Caco-2 (cell line): ENCODE measurements around the gene FBXO47. TPM values are rescaled to one million over a fixed set of nuclear protein-coding genes. Genes with fewer than 3 reads are reported as not detected.

Experiments
- BruUV-seq: library from RNA; stranded (reverse); fragments of 400-500 nt; replicated peaks from 2 replicates; lab custom pipeline; 2021; lab: Mats Ljungman, UMichigan
- CTCF ChIA-PET: fragments of 300-600 bp; sonication (Branson Sonifier 250); formaldehyde crosslinking; loops from one replicate; lab custom pipeline; 2022; ENCODE audit warnings: antibody characterized with exemption; lab: Charles Lee
- POLR2A ChIA-PET: fragments of 300-600 bp; sonication (Branson Sonifier 250); formaldehyde crosslinking; loops from one replicate; lab custom pipeline; 2022; ENCODE audit warnings: antibody characterized with exemption; lab: Charles Lee
- DNase-seq, 2 experiments: peaks; one replicate each; pipeline versions ENCODE4 v3.0.0 to v3.0.0-alpha.2; 2020 to 2022
- H3K27me3 ChIP-seq: replicated peaks from 2 replicates; pipeline ENCODE4 v1.6.0; 2011; ENCODE audit warnings: low read length; ENCODE audit not compliant: control insufficient read depth, insufficient read depth
- H3K36me3 ChIP-seq: 2 replicates; pipeline ENCODE4 v1.5.1; 2011; ENCODE audit warnings: low read length; ENCODE audit not compliant: control insufficient read depth, insufficient read depth
- H3K4me1 ChIP-seq: fragments of 250-450 bp; sonication (Bioruptor Pico); 2 replicates; pipeline ENCODE4 v1.5.1; 2020; ENCODE audit warnings: mild to moderate bottlenecking
- H3K4me3 ChIP-seq: 2 replicates; pipeline ENCODE4 v1.5.1; 2011; ENCODE audit warnings: low read depth, mild to moderate bottlenecking, control low read depth, low read length
- H3K9me3 ChIP-seq: fragments of 250-450 bp; sonication (Bioruptor Pico); 2 replicates; pipeline ENCODE4 v1.5.1; 2020; ENCODE audit warnings: mild to moderate bottlenecking, moderate library complexity
- H3K27ac Mint-ChIP-seq: one replicate; pipeline ENCODE4 v1.8.0; 2022; ENCODE audit warnings: mixed read lengths; ENCODE audit not compliant: unreplicated experiment
- H3K27me3 Mint-ChIP-seq: one replicate; pipeline ENCODE4 v1.8.0; 2022; ENCODE audit warnings: mixed read lengths; ENCODE audit not compliant: insufficient read depth, unreplicated experiment
- H3K36me3 Mint-ChIP-seq: one replicate; pipeline ENCODE4 v1.8.0; 2022; ENCODE audit warnings: mild to moderate bottlenecking, mixed read lengths; ENCODE audit not compliant: insufficient read depth, unreplicated experiment
- H3K4me1 Mint-ChIP-seq: one replicate; pipeline ENCODE4 v1.8.0; 2022; ENCODE audit warnings: low read depth, mixed read lengths; ENCODE audit not compliant: unreplicated experiment
- H3K4me3 Mint-ChIP-seq: one replicate; pipeline ENCODE4 v1.8.0; 2022; ENCODE audit warnings: mild to moderate bottlenecking, moderate library complexity, mixed read lengths; ENCODE audit not compliant: unreplicated experiment
- H3K9me3 Mint-ChIP-seq: one replicate; pipeline ENCODE4 v1.8.0; 2022; ENCODE audit warnings: mixed read lengths; ENCODE audit not compliant: unreplicated experiment
- intact Hi-C: fragments of 100-400 bp; cut with micrococcal nuclease; formaldehyde crosslinking; loops from one replicate; pipeline ENCODE4 v1.10.0; 2022; ENCODE audit not compliant: unreplicated experiment
- total RNA-seq: library from RNA; stranded (reverse); gene quantifications from 2 replicates; pipeline ENCODE4 v1.2.3, GENCODE V29; 2022
- TF ChIP-seq, protein P1 (sequence below), 2 experiments: fragments of 200-600 bp in 1 of 2; IDR thresholded peaks; 1 replicate in 1 of 2; 2 replicates in 1 of 2; pipeline versions ENCODE4 v1.5.1 to v1.8.0; 2011 to 2022; ENCODE audit warnings: antibody characterized with exemption in 1 of 2, control low read depth in 1 of 2, inconsistent platforms in 1 of 2, low read depth in 1 of 2, low read length in 1 of 2, mild to moderate bottlenecking in 1 of 2, moderate library complexity in 1 of 2; ENCODE audit not compliant: insufficient read depth in 1 of 2, severe bottlenecking in 1 of 2, unreplicated experiment in 1 of 2

The FBXO47 gene
- total RNA-seq, 1 experiment from 2014 or later = not detected

DNA sequence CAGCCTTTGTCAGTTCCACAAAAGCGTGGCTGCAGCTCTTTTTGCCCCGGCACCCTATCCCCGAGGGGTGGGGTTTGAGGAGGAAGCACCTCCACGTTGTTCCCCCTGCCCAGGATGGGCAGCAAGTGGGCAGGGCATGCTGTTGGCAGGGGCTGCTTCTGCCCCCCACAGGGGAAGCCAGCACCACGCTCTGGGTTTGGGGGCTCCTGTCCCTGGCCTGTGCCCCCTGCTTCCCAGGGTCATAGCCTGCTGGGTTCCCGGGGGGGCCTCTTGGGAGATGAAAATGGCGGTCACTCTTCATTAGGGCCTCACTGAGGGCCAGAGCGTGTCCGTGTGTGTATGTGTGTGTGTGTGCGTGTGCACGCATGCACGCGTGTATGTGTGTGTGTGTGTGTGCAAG lies 74.6 kb downstream of the FBXO47 start:
- intact Hi-C loops = no loop called here
- H3K36me3 ChIP-seq = peaks cover 3% of the 10 kb centered on the region
- Mint-ChIP-seq H3K4me3 (no peak overlapping the region), H3K27me3 (no peaks in the 10 kb centered on the region), H3K27ac (no peak overlapping the region), H3K36me3 (peaks cover 77% of the 10 kb centered on the region), H3K9me3 (no peaks in the 10 kb centered on the region), H3K4me1 (no peaks in the 10 kb centered on the region)
- no peaks in the 10 kb centered on the region for H3K27me3 ChIP-seq
- no TSS peak for BruUV-seq
- DNase-seq = no peak
- TF ChIP-seq, protein P1, sequence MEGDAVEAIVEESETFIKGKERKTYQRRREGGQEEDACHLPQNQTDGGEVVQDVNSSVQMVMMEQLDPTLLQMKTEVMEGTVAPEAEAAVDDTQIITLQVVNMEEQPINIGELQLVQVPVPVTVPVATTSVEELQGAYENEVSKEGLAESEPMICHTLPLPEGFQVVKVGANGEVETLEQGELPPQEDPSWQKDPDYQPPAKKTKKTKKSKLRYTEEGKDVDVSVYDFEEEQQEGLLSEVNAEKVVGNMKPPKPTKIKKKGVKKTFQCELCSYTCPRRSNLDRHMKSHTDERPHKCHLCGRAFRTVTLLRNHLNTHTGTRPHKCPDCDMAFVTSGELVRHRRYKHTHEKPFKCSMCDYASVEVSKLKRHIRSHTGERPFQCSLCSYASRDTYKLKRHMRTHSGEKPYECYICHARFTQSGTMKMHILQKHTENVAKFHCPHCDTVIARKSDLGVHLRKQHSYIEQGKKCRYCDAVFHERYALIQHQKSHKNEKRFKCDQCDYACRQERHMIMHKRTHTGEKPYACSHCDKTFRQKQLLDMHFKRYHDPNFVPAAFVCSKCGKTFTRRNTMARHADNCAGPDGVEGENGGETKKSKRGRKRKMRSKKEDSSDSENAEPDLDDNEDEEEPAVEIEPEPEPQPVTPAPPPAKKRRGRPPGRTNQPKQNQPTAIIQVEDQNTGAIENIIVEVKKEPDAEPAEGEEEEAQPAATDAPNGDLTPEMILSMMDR (IDR thresholded peaks at IDR 0.05; ENCODE audit: insufficient read depth in 1 of 2, low read depth in 1 of 2, low read length in 1 of 2, severe bottlenecking in 1 of 2, unreplicated experiment in 1 of 2) = no peak
- peaks cover 2% of the 10 kb centered on the region for H3K4me1 ChIP-seq
- no peak overlapping the region for H3K4me3 ChIP-seq
- POLR2A ChIA-PET = no interaction called here
- CTCF ChIA-PET = no interaction called here
- no peaks in the 10 kb centered on the region for H3K9me3 ChIP-seq

- H3K36me3 ChIP-seq = peaks cover 3% of the 10 kb centered on the region
- Mint-ChIP-seq H3K27me3 (no peaks in the 10 kb centered on the region), H3K9me3 (no peaks in the 10 kb centered on the region), H3K36me3 (peaks cover 82% of the 10 kb centered on the region), H3K4me1 (no peaks in the 10 kb centered on the region), H3K4me3 (no peak overlapping the region), H3K27ac (no peak overlapping the region)
- ChIA-PET POLR2A (no interaction called here), CTCF (no interaction called here)
- no peaks in the 10 kb centered on the region for H3K27me3 ChIP-seq
- intact Hi-C loops = no loop called here
- no peak for DNase-seq
- no peaks in the 10 kb centered on the region for H3K4me1 ChIP-seq
- BruUV-seq = no TSS peak
- no peak overlapping the region for H3K4me3 ChIP-seq
- no peaks in the 10 kb centered on the region for H3K9me3 ChIP-seq
- TF ChIP-seq, protein P1 (IDR thresholded peaks at IDR 0.05; ENCODE audit: insufficient read depth in 1 of 2, low read depth in 1 of 2, low read length in 1 of 2, severe bottlenecking in 1 of 2, unreplicated experiment in 1 of 2) = no peak
These were observed 75.1 kb downstream of the FBXO47 start for GRCh38 chr17:38892083-38892482.

DNA sequence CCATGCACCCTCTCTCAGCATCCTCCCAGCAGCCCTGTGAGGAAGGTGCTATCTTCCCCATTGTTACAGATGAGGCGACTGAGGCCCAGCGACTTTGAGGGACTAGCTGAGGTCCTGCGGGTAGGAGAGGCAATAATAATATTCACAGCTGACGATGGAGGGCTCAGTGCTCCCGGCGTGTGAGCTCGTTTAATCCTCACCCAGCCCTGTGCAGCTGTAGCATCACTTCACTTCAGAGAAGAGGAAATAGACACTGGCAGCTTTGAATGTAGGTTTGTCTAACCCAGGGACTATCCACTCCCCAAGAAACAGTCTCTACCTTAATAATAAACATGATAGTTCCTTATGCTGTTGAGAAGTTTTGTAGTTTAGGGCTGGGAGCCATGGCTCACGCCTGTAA lies 75.8 kb downstream of the FBXO47 start:
- no peak overlapping the region for H3K4me3 Mint-ChIP-seq
- POLR2A ChIA-PET = no interaction called here
- DNase-seq = no peak
- H3K27me3 ChIP-seq = no peaks in the 10 kb centered on the region
- H3K9me3 ChIP-seq = no peaks in the 10 kb centered on the region
- H3K36me3 Mint-ChIP-seq = peaks cover 82% of the 10 kb centered on the region
- no peak overlapping the region for H3K4me3 ChIP-seq
- no peaks in the 10 kb centered on the region for H3K4me1 Mint-ChIP-seq
- no peaks in the 10 kb centered on the region for H3K9me3 Mint-ChIP-seq
- peaks cover 2% of the 10 kb centered on the region; the same call in 1 of the 2 replicates for H3K4me1 ChIP-seq
- peaks cover 4% of the 10 kb centered on the region for H3K36me3 ChIP-seq
- no peaks in the 10 kb centered on the region for H3K27me3 Mint-ChIP-seq
- BruUV-seq = no TSS peak
- intact Hi-C loops = no loop called here
- H3K27ac Mint-ChIP-seq = no peak overlapping the region
- CTCF ChIA-PET = interaction anchor here (0.5 kb wide), 1 partner anchor 594 kb away, joined by 4 read pairs; no protein-coding TSS in a partner anchor
- TF ChIP-seq, protein P1 (IDR thresholded peaks at IDR 0.05; ENCODE audit: insufficient read depth in 1 of 2, low read depth in 1 of 2, low read length in 1 of 2, severe bottlenecking in 1 of 2, unreplicated experiment in 1 of 2) = no peak
